OCI-LY3 (cell line): ENCODE data around the gene SERINC2.

ENCODE experiments used
- EZH2phosphoT487 ChIP-seq: fragments of 200-600 bp; shearing (Covaris generic); IDR thresholded peaks from 2 replicates; pipeline ENCODE4 v1.6.1; 2018; ENCODE audit warnings: antibody characterized with exemption, mixed run types, low read depth
- TF ChIP-seq, protein P1 (sequence below): fragments of 200-600, 300-600 bp; sonication (generic); IDR thresholded peaks from 2 replicates; pipeline ENCODE4 v1.5.1; 2014; ENCODE audit warnings: antibody characterized with exemption, low read length, low read depth

DNA sequence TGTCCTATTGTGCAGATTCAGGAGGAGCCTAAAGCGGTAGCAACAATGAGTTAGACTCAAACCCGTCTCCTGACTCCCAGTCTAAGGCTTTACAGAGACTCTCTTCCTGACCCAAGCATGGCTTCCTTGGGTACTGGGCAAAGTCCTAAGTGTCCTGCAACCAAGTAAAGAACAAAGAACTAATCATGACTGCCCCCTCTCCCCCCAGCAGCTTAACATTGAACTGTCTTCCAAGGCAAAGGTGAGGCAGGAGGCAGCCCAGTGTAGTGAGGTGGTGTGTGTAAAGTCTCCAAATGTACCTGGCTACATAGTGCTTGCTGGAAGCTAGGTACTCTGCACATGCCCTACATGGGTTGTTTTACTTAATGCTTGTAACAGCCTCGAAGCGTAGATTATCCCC, 42.4 kb upstream of the SERINC2 start:
- TF ChIP-seq, protein P1, sequence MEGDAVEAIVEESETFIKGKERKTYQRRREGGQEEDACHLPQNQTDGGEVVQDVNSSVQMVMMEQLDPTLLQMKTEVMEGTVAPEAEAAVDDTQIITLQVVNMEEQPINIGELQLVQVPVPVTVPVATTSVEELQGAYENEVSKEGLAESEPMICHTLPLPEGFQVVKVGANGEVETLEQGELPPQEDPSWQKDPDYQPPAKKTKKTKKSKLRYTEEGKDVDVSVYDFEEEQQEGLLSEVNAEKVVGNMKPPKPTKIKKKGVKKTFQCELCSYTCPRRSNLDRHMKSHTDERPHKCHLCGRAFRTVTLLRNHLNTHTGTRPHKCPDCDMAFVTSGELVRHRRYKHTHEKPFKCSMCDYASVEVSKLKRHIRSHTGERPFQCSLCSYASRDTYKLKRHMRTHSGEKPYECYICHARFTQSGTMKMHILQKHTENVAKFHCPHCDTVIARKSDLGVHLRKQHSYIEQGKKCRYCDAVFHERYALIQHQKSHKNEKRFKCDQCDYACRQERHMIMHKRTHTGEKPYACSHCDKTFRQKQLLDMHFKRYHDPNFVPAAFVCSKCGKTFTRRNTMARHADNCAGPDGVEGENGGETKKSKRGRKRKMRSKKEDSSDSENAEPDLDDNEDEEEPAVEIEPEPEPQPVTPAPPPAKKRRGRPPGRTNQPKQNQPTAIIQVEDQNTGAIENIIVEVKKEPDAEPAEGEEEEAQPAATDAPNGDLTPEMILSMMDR: no peak
- no peak for TF ChIP-seq EZH2phosphoT487
